Thyroid gland (tissue), 4 donors: ENCODE results near the gene TAF6L. TPM values are rescaled to one million over a fixed set of nuclear protein-coding genes. Genes with fewer than 3 reads are reported as not detected.
"Not testable (repeated sequence)": the region's sequence is repeated elsewhere in the genome, so short reads cannot be mapped to it uniquely, and the experiment has no call there.

Experiments used
- DNase-seq, 2 donors: peaks; one replicate each; pipeline ENCODE4 v3.0.0-alpha.2; 2019
- H3K27ac ChIP-seq, 3 donors: fragments of 200-600 bp; sonication (generic); 1 replicate in 2 of 3; 2 replicates in 1 of 3; pipeline ENCODE4 v1.5.1; 2016 to 2019; ENCODE audit warnings: mild to moderate bottlenecking in 1 of 3, moderate library complexity in 1 of 3
- H3K27me3 ChIP-seq: fragments of 200-600 bp; sonication (generic); one replicate; pipeline ENCODE4 v1.5.1; 2019
- H3K36me3 ChIP-seq, 2 donors: fragments of 200-600 bp; sonication (generic); one replicate each; pipeline ENCODE4 v1.5.1; 2016 to 2019
- H3K4me1 ChIP-seq, 2 donors: fragments of 200-600 bp; sonication (generic); one replicate each; pipeline ENCODE4 v1.5.1; 2017 to 2019
- H3K4me3 ChIP-seq, 3 donors: fragments of 200-600 bp; sonication (generic); replicated peaks in 1 of 3; 1 replicate in 2 of 3; 2 replicates in 1 of 3; pipeline ENCODE4 v1.5.1; 2016; ENCODE audit warnings: mild to moderate bottlenecking in 1 of 3
- H3K9me3 ChIP-seq: fragments of 200-600 bp; sonication (generic); one replicate; pipeline ENCODE4 v1.5.1; 2017
- POLR2A ChIP-seq, 2 donors: fragments of 450-650 bp; IDR thresholded peaks; one replicate each; pipeline ENCODE4 v1.6.1; 2017; ENCODE audit warnings: antibody characterized with exemption in 2 of 2, mild to moderate bottlenecking in 2 of 2, moderate library complexity in 1 of 2
- WGBS, 2 donors: methylation state at CpG; one replicate each; pipeline ENCODE4 v1.1.5; 2017; 5-methylcytosine and 5-hydroxymethylcytosine counted together
- intact Hi-C: fragments of 100-400 bp; cut with DNase I; formaldehyde crosslinking; loops from one replicate; pipeline ENCODE4 v1.15.1; 2023
- total RNA-seq, 4 donors: library from RNA; depleted of rRNA; stranded (reverse); fragments of >200 nt; gene quantifications; one replicate each; pipeline ENCODE4 v1.2.3, GENCODE V29; 2016
- TF ChIP-seq, protein P1 (sequence below), 6 experiments: fragments of 200-600 bp in 3 of 6; fragments of 450-650 bp in 3 of 6; sonication (generic) in 3 of 6; IDR thresholded peaks; one replicate each; pipeline ENCODE4 v1.5.1; 2016 to 2019; ENCODE audit warnings: antibody characterized with exemption in 6 of 6, mild to moderate bottlenecking in 2 of 6, inconsistent platforms in 1 of 6, moderate library complexity in 1 of 6

Gene TAF6L
- total RNA-seq, 4 donors from 2014 or later, result 41.2 to 55.0 (median 45.5) TPM

DNA sequence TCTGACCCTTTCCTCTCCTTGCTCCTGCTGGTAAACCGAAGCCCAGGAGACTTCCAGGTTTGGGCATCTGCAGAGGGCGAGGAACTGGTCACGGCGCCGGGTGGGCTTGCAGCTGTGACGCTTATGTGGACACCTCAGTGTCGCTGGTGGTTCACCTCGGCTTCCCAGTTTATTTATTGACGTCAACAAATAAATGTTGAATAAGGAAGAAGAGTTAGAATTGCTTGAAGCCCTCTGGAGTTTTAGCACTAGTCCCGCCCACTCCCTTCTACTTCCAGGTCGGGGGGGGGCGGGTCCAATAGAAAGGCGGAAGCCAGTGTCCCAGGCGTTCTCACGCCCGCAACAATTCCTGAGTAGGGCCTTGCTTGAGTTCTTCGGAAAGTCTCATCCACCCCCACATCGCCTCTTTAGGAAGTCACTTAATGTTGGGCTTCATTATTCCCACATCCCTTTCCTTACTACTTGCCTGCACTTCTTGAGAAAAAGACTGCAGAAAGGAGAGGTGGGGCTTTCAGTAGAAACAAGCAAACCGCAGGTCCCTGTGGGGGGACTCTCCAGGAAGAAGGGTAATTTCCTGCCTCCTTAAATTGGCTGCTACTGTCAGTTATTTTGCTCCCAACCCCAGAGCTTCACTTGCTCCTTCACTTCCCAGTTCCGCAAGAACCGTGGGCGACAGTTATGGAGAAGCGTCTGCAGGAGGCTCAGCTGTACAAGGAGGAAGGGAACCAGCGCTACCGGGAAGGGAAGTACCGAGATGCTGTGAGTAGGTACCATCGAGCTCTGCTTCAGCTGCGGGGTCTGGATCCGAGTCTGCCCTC lies 42.8 kb upstream of the TAF6L start, which contains the start of gene TTC9C:
Gene TTC9C, plus strand, starts transcription at position 316 of the 818 bp plus-strand sequence. Its CDS starts 363 bp downstream, at position 679.
- intact Hi-C loops, result no loop called here
- TF ChIP-seq, protein P1, sequence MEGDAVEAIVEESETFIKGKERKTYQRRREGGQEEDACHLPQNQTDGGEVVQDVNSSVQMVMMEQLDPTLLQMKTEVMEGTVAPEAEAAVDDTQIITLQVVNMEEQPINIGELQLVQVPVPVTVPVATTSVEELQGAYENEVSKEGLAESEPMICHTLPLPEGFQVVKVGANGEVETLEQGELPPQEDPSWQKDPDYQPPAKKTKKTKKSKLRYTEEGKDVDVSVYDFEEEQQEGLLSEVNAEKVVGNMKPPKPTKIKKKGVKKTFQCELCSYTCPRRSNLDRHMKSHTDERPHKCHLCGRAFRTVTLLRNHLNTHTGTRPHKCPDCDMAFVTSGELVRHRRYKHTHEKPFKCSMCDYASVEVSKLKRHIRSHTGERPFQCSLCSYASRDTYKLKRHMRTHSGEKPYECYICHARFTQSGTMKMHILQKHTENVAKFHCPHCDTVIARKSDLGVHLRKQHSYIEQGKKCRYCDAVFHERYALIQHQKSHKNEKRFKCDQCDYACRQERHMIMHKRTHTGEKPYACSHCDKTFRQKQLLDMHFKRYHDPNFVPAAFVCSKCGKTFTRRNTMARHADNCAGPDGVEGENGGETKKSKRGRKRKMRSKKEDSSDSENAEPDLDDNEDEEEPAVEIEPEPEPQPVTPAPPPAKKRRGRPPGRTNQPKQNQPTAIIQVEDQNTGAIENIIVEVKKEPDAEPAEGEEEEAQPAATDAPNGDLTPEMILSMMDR (IDR thresholded peaks at IDR 0.05), result no peak
- TF ChIP-seq POLR2A (IDR thresholded peaks at IDR 0.05), result peak; percentile 43 to 76
- H3K4me3 ChIP-seq, result peak within 1 kb of the TSS; percentile 80 to 96 (median 80)
- H3K27me3 ChIP-seq, result no peaks in the 10 kb centered on the region
- 1% methylated on average over 29 of the region's 29 CpGs for WGBS, 2 donors
- peak; percentile 89 to 90 for DNase-seq
- peaks cover 5 to 7% of the 10 kb centered on the region in 2 donors for H3K36me3 ChIP-seq
- H3K27ac ChIP-seq, result peak within 1 kb of the TSS; percentile 78 to 95 (median 95)
- H3K4me1 ChIP-seq, result peaks cover 20 to 38% of the 10 kb centered on the region in 2 donors
- H3K9me3 ChIP-seq, result no peaks in the 10 kb centered on the region

DNA sequence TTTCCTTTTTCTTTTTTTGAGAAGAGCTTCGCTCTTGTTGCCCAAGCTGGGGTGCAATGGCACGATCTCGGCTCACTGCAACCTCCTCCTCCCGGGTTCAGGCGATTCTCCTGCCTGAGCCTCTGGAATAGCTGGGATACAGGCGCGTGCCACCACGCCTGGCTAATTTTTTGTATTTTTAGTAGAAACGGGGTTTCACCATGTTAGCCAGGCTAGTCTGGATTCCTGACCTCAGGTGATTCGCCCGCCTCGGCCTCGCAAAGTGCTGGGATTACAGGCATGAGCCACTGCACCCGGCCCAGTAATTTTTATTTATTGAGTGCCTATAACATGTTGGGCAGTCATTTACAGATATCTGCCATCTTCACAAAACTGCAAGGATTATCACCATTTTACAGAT lies 41.1 kb upstream of the TAF6L start:
- H3K27ac ChIP-seq, intact Hi-C loops, H3K9me3 ChIP-seq, DNase-seq, H3K27me3 ChIP-seq, H3K4me3 ChIP-seq: not testable (repeated sequence)
- H3K4me1 ChIP-seq, result peaks cover 14 to 24% of the 10 kb centered on the region in 2 donors
- 85 to 86% methylated on average over 14 of the region's 14 CpGs for WGBS, 2 donors
- H3K36me3 ChIP-seq, result peaks cover under 1 to 19% of the 10 kb centered on the region in 2 donors

DNA sequence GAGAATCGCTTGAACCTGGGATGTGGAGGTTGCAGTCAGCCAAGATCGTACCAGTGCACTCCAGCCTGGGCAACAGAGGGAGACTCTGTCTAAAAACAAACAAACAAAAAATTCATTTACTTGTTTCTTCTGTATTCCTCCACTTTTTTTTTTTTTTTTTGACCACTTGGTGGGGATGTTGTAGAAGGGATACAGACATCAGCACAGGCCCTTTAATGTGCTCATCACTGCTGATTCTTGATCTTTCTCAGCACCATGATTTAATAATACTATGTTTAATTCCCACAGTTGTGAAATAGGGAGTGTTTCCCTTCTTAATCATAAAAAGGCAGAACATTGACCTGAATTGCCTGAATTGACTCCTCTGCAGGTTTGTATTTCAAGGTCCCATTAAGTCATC lies 38.4 kb upstream of the TAF6L start:
- intact Hi-C loops, result no loop called here
- peaks cover 8 to 20% of the 10 kb centered on the region in 2 donors for H3K4me1 ChIP-seq
- WGBS, 2 donors, result 85 to 90% methylated on average over 2 of the region's 2 CpGs
- DNase-seq, result no peak
- H3K36me3 ChIP-seq, result peaks cover 7 to 35% of the 10 kb centered on the region in 2 donors
- H3K27ac ChIP-seq, result no peak overlapping the region
- no peaks in the 10 kb centered on the region for H3K27me3 ChIP-seq
- no peak overlapping the region for H3K4me3 ChIP-seq
- no peaks in the 10 kb centered on the region for H3K9me3 ChIP-seq
- TF ChIP-seq POLR2A (IDR thresholded peaks at IDR 0.05), result no peak
- TF ChIP-seq, protein P1 (IDR thresholded peaks at IDR 0.05), result peak in 1 of 6 experiments; percentile 6

DNA sequence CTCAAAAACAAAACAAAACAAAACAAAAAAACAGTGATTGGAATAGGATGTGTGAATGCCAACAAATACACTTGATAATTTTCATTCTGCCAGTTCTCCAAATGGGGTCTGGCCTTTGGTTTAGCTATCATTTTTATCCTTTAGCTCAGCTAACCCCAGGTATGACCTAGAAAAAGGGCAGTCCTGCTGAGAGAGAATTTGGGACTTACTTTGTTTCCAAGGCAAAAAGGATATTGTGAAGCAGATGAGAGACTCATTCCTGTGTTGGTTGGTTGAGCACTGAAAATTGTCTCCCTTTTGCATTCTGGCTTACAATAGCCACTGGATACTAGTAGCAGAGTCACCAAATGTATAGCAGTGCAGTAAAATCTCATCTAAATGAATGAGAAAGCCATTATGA lies 34.0 kb upstream of the TAF6L start:
- Histone ChIP-seq H3K27me3 (no peaks in the 10 kb centered on the region), H3K4me3 (no peak overlapping the region), H3K4me1 (no peaks in the 10 kb centered on the region), H3K27ac (no peak overlapping the region), H3K9me3 (no peaks in the 10 kb centered on the region), H3K36me3 (peaks cover 25 to 53% of the 10 kb centered on the region in 2 donors)
- no peak for DNase-seq
- intact Hi-C loops, result no loop called here
- TF ChIP-seq, protein P1 (IDR thresholded peaks at IDR 0.05), result no peak
- no peak for TF ChIP-seq POLR2A (IDR thresholded peaks at IDR 0.05)

DNA sequence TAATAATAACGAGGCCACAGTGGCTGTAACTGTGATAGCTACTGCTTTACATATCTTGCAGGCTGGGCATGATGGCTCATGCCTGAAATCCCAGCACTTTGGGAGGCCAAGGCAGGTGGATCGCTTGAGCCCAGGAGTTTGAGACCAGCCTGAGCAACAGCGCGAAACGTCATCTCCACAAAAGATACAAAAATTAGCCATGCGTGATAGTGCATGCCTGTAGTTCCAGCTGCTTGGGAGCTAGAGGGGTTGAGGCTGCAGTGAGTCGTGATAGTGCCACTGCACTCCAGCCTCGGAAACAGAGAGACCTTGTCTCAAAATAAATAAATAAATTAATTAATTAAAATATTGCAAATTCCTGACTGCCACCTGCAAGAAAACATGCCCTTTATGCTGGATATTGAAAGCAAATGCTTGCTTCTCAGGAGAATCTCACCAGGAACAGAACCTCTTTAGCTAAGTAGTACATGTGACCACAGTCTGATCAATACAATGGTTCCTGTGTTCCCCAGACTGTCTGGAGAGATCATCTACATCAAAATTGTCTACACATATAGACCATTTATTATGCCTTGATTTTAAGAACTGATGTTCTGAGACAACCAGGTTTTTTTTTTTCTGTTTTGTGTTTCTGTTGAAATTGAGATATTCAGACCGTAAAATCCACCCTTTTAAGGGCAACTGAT lies 23.6 kb upstream of the TAF6L start:
- TF ChIP-seq POLR2A (IDR thresholded peaks at IDR 0.05), result no peak
- intact Hi-C loops, result no loop called here
- H3K27me3 ChIP-seq, result no peaks in the 10 kb centered on the region
- WGBS, 2 donors, result 49 to 52% methylated on average over 9 of the region's 9 CpGs
- H3K27ac ChIP-seq, result peak overlapping the region; percentile 57 to 66 (median 65)
- H3K4me1 ChIP-seq, result peaks cover 3 to 17% of the 10 kb centered on the region in 2 donors
- H3K36me3 ChIP-seq, result peaks cover 7 to 8% of the 10 kb centered on the region in 2 donors
- no peak overlapping the region for H3K4me3 ChIP-seq
- H3K9me3 ChIP-seq, result no peaks in the 10 kb centered on the region
- peak; percentile 63 to 74 for DNase-seq

DNA sequence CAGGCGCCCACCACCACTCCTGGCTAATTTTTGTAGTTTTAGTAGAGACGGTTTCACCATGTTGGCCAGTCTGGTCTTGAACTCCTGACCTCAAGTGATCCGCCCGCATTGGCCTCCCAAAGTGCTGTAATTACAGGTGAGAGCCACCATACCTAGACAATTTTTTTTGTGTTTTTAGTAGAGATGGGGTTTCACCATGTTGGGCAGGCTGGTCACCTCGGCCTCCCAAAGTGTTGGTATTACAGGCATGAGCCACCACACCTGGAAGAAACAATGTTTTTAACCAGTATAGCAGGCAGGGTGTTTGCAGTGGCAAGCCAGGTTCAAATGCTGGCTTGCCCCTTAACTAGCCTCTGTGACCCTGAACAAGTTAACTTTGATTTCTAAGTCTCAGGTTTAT lies 21.3 kb upstream of the TAF6L start:
- DNase-seq, H3K27ac ChIP-seq, intact Hi-C loops, H3K4me3 ChIP-seq, H3K36me3 ChIP-seq, H3K27me3 ChIP-seq, H3K9me3 ChIP-seq: not testable (repeated sequence)
- WGBS, 2 donors, result 93 to 98% methylated on average over 5 of the region's 5 CpGs
- peaks cover 13 to 30% of the 10 kb centered on the region in 2 donors for H3K4me1 ChIP-seq
